Activated naive CD8-positive, alpha-beta T cell treated with anti-CD3 and anti-CD28 coated beads, Interleukin-2, amount 50 U/mL, for 24 hours (primary cell): Measurements from ENCODE around the gene S100A2.

Experiments
- ATAC-seq: fragments of 150-1000 bp; cut with Tn5 transposase; one replicate; pipeline ENCODE4 v1.10.0; 2021
- DNase-seq: peaks from one replicate; pipeline ENCODE4 v3.0.0; 2021
- H3K27ac Mint-ChIP-seq: one replicate; pipeline ENCODE4 v1.8.0; 2021; ENCODE audit warnings: mild to moderate bottlenecking, mixed read lengths
- H3K27me3 Mint-ChIP-seq: one replicate; pipeline ENCODE4 v1.8.0; 2021; ENCODE audit warnings: mixed read lengths
- H3K36me3 Mint-ChIP-seq: one replicate; pipeline ENCODE4 v1.8.0; 2021; ENCODE audit warnings: low read depth, mixed read lengths
- H3K4me1 Mint-ChIP-seq: one replicate; pipeline ENCODE4 v1.8.0; 2021; ENCODE audit warnings: mixed read lengths
- H3K4me3 Mint-ChIP-seq: one replicate; pipeline ENCODE4 v1.8.0; 2021; ENCODE audit warnings: mild to moderate bottlenecking, moderate library complexity, mixed read lengths
- H3K9me3 Mint-ChIP-seq: one replicate; pipeline ENCODE4 v1.8.0; 2021; ENCODE audit warnings: mixed read lengths

The S100A2 gene

GRCh38 chr1:153565529-153566374 lies at the start of gene S100A2:
TSS of gene S100A2 (minus strand) at chr1:153565844. CDS start at chr1:153563877, 1,967 bp downstream.
- DNase-seq (peak; percentile 64), ATAC-seq (peak; percentile 83)

DNA sequence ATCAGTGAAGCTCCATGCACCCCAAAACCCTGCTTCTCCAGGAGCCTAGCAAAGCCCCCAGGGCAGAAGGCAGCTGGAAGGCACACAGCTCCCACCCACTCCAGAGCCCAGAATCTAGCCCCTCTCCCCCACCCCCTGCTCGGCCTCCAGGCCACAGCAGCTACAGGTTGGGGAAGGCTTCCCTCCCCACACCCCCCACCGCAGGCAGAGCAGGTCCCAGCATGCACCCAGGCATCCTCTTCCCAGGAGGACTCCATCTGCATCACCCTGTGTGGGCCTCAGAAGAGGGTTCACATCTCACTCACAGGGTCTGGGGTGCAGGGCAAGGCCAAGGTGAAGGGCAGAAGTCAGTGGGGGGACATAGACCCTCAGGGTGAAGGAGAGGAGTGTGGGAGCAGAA lies 49.8 kb upstream of the S100A2 start:
- Mint-ChIP-seq H3K4me3 (no peak overlapping the region), H3K4me1 (peaks cover 3% of the 10 kb centered on the region), H3K27ac (no peak overlapping the region), H3K27me3 (no peaks in the 10 kb centered on the region), H3K36me3 (no peaks in the 10 kb centered on the region), H3K9me3 (no peaks in the 10 kb centered on the region)
- DNase-seq (no peak), ATAC-seq (no peak)

More at GRCh38 chr1:153565529-153566374, at the start of gene S100A2:
- Mint-ChIP-seq H3K27me3 (peaks cover 7% of the 10 kb centered on the region), H3K4me1 (peaks cover 44% of the 10 kb centered on the region), H3K27ac (peak within 1 kb of the TSS; percentile 99), H3K4me3 (peak within 1 kb of the TSS; percentile 68), H3K36me3 (no peaks in the 10 kb centered on the region), H3K9me3 (no peaks in the 10 kb centered on the region)

- no peak overlapping the region for H3K27ac Mint-ChIP-seq
- no peaks in the 10 kb centered on the region for H3K9me3 Mint-ChIP-seq
- H3K4me1 Mint-ChIP-seq, result peaks cover 3% of the 10 kb centered on the region
- H3K27me3 Mint-ChIP-seq, result no peaks in the 10 kb centered on the region
- DNase-seq (no peak), ATAC-seq (no peak)
- no peaks in the 10 kb centered on the region for H3K36me3 Mint-ChIP-seq
- H3K4me3 Mint-ChIP-seq, result no peak overlapping the region
These were observed 49.3 kb upstream of the S100A2 start for GRCh38 chr1:153614906-153615305.

DNA sequence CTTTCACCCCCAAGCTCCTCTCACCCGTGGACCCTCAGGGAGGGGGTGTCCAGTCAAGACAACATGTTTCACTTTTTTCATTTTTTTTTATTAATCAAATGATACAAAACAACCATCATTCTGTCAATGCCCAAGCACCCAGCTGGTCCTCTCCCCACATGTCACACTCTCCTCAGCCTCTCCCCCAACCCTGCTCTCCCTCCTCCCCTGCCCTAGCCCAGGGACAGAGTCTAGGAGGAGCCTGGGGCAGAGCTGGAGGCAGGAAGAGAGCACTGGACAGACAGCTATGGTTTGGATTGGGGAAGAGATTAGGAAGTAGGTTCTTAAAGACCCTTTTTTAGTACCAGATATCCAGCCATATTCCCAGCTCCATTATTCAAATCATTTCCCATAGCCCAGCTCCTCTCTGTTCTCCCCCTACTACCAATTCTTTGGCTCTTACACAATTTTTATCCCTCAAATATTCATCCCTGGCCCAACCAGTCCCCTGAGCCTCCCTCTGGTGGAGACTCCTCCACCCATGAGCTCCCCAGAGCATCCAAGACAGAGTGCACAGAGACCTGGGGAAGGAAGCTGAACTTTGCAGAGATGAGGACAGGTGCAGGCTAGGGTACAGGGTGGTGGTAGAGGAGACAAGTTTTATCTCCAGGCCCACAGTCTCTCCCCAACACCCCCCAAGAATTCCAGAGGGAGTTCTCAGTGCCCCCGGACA lies 48.7 kb upstream of the S100A2 start:
- Mint-ChIP-seq H3K4me3 (no peak overlapping the region), H3K9me3 (no peaks in the 10 kb centered on the region), H3K4me1 (peaks cover 3% of the 10 kb centered on the region), H3K27me3 (no peaks in the 10 kb centered on the region), H3K36me3 (no peaks in the 10 kb centered on the region), H3K27ac (no peak overlapping the region)
- no peak for ATAC-seq
- DNase-seq, result no peak

DNA sequence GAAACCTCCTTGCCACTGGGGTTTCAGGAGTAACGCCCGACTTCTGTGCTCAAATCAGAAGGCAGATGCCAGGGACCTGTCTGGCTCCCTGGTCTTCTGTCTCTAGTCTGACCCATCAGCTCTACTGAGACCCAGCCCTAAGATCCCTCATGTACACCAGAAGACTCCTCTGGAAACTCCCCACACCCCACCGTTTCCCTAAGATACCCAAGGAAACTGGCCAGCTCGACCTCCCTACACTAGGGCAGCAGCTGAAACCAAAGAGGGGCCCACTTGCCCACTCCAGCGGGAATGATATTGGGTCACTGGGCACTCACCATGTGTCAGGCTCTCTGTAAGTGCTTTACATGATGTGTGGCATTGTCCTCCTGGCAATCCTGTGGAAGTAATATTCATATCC lies 47.8 kb upstream of the S100A2 start:
- Mint-ChIP-seq H3K9me3 (no peaks in the 10 kb centered on the region), H3K27me3 (no peaks in the 10 kb centered on the region), H3K27ac (no peak overlapping the region), H3K36me3 (no peaks in the 10 kb centered on the region), H3K4me3 (no peak overlapping the region), H3K4me1 (peaks cover 3% of the 10 kb centered on the region)
- no peak for ATAC-seq
- DNase-seq, result no peak

DNA sequence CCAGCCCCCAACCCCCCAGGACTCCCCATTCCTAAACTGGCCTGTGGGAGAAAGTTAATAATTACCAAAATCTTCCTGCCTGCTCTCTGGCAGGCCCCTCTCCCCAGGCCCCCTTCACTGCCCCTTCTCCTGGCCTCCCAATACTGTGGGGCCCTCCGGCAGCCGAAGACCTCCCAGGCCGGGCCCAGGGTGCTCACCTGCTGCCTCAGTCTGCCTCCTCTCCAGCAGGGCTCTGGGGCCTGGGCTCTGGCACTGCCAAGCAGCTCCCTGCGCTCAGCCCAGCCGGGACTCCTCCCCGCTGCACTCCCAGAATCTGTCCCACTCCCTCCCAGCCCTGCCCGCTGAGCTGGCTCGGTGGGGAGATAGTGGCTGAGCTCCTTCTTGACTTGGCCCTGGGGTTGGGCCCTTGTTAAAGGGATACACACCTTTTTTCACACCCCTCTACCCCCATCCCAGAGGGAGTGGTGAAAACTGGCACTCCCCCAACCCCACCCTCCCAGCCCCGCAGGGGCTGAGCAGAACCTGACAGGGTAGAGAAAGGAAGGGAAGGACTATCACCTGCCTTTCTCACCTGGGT lies 47.2 kb upstream of the S100A2 start, which contains the start of gene S100A16:
TSS of gene S100A16 (minus strand) at position 383 of the 577 bp plus-strand sequence. CDS start 4,986 bp downstream, outside the sequence.
- no peaks in the 10 kb centered on the region for H3K27me3 Mint-ChIP-seq
- DNase-seq (no peak), ATAC-seq (no peak)
- no peak within 1 kb of the TSS for H3K4me3 Mint-ChIP-seq
- H3K36me3 Mint-ChIP-seq, result no peaks in the 10 kb centered on the region
- H3K9me3 Mint-ChIP-seq, result no peaks in the 10 kb centered on the region
- no peak within 1 kb of the TSS for H3K27ac Mint-ChIP-seq
- H3K4me1 Mint-ChIP-seq, result peaks cover 3% of the 10 kb centered on the region

DNA sequence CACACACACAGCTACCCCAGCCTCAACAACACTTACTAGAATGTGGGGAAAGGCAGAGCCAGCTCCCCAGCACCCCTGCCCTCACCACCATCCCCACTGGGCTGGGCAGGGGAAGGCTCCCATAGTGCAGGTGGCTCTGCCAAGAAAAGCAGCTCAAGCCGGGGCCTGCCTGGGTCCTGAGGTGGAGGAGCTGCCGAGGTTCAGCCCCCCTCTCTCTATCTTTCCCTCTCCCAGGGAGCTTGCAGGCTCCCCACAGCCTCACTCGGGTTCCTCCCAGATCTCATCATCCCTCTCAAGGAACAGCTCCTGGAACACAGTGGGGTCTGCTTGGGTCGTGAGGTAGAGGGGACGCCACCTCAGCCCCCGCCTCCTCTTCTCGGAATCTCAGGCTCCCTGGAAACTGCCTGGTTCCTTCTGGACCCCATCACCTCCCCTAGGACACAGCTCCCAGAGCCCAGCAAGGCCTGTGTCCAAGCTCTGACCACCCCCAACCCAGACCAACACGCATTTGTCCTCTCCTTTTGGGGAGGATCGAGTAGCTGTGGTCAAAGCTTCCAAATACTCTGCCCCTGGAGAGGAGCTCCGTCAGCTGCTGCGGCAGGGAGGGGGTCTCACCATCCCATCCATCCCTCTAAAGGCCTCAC lies 46.6 kb upstream of the S100A2 start:
- H3K4me1 Mint-ChIP-seq, result peaks cover 3% of the 10 kb centered on the region
- no peak overlapping the region for H3K4me3 Mint-ChIP-seq
- H3K9me3 Mint-ChIP-seq, result no peaks in the 10 kb centered on the region
- no peaks in the 10 kb centered on the region for H3K36me3 Mint-ChIP-seq
- no peak for ATAC-seq
- no peak overlapping the region for H3K27ac Mint-ChIP-seq
- no peak for DNase-seq
- no peaks in the 10 kb centered on the region for H3K27me3 Mint-ChIP-seq

GRCh38 chr1:153611356-153611755 lies 45.7 kb upstream of the S100A2 start:
- H3K27ac Mint-ChIP-seq, result no peak overlapping the region
- ATAC-seq (no peak), DNase-seq (no peak)
- no peaks in the 10 kb centered on the region for H3K36me3 Mint-ChIP-seq
- peaks cover 3% of the 10 kb centered on the region for H3K4me1 Mint-ChIP-seq
- no peaks in the 10 kb centered on the region for H3K27me3 Mint-ChIP-seq
- no peaks in the 10 kb centered on the region for H3K9me3 Mint-ChIP-seq
- no peak overlapping the region for H3K4me3 Mint-ChIP-seq

DNA sequence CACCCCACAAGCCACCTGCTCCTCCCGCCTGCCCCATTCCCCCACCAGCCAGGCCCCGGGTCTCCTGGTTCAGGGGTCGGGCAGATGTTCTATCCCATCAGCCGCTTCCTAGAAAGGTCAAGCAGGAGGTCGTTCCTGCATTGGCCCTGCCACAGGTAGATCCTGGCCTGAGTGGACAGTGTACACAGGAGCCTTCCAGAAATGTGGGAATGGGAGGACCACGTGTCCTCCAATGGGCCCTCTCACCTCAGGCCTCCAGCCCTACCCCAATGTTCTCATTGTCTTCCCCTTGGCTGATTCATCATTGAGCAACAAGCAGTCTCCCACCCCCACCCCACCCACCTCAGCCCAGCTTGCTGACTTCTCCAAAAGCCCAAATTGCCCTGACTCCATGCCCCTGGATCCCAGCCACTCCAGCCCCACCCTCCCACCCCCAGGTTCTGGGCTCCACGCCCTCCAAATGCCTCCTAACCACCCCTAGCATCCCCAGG lies 45.2 kb upstream of the S100A2 start:
- DNase-seq, result no peak
- Mint-ChIP-seq H3K27me3 (no peaks in the 10 kb centered on the region), H3K27ac (no peak overlapping the region), H3K36me3 (no peaks in the 10 kb centered on the region), H3K9me3 (no peaks in the 10 kb centered on the region), H3K4me1 (peaks cover under 1% of the 10 kb centered on the region), H3K4me3 (no peak overlapping the region)
- ATAC-seq, result no peak

GRCh38 chr1:153610334-153610733 lies 44.7 kb upstream of the S100A2 start:
- H3K9me3 Mint-ChIP-seq, result no peaks in the 10 kb centered on the region
- no peak overlapping the region for H3K27ac Mint-ChIP-seq
- no peaks in the 10 kb centered on the region for H3K4me1 Mint-ChIP-seq
- DNase-seq (no peak), ATAC-seq (no peak)
- H3K36me3 Mint-ChIP-seq, result no peaks in the 10 kb centered on the region
- H3K27me3 Mint-ChIP-seq, result no peaks in the 10 kb centered on the region
- H3K4me3 Mint-ChIP-seq, result no peak overlapping the region

DNA sequence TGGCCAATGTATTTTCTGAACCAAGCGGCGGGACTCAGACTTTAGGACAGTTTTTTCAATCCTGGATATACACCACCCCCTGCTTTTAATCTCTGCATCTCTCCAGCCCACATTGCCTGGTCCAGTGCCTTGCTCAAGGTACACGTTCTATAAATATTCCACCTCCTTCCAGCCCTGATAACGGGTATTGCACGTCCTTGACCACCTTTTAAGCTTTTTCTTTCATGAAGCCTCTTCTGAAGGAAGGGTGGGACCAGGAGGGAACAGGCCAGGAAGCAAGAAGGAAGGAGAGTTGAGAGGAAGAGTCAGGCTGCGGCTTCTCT lies 43.9 kb upstream of the S100A2 start:
- no peak overlapping the region for H3K27ac Mint-ChIP-seq
- H3K4me1 Mint-ChIP-seq, result no peaks in the 10 kb centered on the region
- H3K27me3 Mint-ChIP-seq, result no peaks in the 10 kb centered on the region
- no peaks in the 10 kb centered on the region for H3K9me3 Mint-ChIP-seq
- H3K4me3 Mint-ChIP-seq, result no peak overlapping the region
- DNase-seq, result no peak
- H3K36me3 Mint-ChIP-seq, result no peaks in the 10 kb centered on the region
- ATAC-seq, result no peak

- Mint-ChIP-seq H3K36me3 (no peaks in the 10 kb centered on the region), H3K27ac (no peak overlapping the region), H3K4me1 (no peaks in the 10 kb centered on the region), H3K27me3 (no peaks in the 10 kb centered on the region), H3K9me3 (no peaks in the 10 kb centered on the region), H3K4me3 (no peak overlapping the region)
- DNase-seq, result no peak
- ATAC-seq, result no peak
These were observed 43.3 kb upstream of the S100A2 start for GRCh38 chr1:153608742-153609584.

- DNase-seq (no peak), ATAC-seq (no peak)
- Mint-ChIP-seq H3K9me3 (no peaks in the 10 kb centered on the region), H3K27ac (no peak overlapping the region), H3K36me3 (no peaks in the 10 kb centered on the region), H3K27me3 (no peaks in the 10 kb centered on the region), H3K4me1 (no peaks in the 10 kb centered on the region), H3K4me3 (no peak overlapping the region)
These were observed 42.5 kb upstream of the S100A2 start for GRCh38 chr1:153608089-153608682.
